ENCODE measurements around the gene GLIS2.

Gene GLIS2

DNA sequence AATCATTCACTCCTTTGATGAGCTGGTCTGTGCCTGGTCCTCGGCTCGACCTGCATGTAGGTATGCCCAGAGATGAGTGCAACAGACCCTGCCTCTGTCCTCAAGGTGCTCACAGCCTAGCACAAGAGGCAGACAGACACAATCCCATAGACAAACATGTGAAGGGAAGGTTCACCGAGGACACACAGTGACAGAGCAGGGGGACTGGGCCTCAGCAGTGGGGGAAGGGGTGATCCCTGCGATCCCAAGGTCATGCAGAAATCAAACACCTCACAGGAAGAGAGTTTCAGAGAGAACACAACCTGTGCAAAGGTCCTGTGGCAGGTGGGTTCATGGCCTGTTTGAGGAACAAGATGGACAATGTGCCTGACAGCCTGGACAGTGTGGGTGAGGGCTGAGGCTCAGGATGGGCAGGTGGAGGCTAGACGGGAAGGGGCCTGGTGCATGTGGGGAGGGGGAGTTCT, 51.6 kb downstream of the GLIS2 start:
- Histone ChIP-seq H3K9ac (ENCODE audit: low read length) (no peak overlapping the region), H3K79me2 (ENCODE audit: control insufficient read depth, insufficient read depth, low read length) (no peaks in the 10 kb centered on the region)
- no CpG with 5 or more reads among the region's 5 CpGs for WGBS (ENCODE audit: extremely low coverage, insufficient coverage, low lambda C conversion rate)

DNA sequence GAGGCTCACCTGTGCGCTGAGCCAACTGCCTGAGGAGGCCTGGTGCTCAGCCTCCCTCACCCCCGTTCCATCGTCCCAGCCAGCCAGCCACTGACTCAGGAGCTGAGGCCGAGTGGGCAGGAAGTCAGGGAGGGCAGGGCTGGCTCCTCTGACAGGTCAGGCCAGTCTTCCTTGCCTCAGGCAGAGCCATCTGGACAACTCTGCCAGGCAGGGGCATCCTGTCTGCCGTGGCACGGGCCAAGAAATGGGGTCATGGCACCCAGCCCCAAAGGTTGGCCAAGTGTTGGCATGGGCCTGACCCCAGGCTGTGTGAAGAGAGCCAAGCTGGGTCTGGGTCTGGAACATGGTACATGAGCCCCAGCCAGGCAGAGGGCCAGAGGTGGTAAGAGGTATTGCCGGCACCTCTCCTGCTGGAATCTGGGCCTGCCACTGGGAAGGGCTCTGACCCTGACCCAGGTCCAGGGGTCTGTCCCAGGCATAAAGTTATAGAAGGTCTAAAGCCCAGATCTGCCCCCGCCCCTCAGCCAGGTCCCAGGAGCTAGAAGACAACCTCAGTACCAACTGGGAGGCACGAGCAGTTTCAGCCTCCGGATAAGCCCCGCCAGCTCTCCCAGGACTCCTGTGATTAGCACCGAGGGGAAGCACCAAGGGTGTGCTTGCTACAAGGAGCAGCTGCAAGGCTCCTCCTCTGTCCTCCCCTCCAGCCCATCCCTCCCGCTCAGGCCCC, 53.3 kb downstream of the GLIS2 start:
- H3K4me2 ChIP-seq (ENCODE audit: low read length): no peak overlapping the region
- H3K79me2 ChIP-seq (ENCODE audit: control insufficient read depth, insufficient read depth, low read length): no peaks in the 10 kb centered on the region
- H3K23ac ChIP-seq (ENCODE audit: low read length): no peak overlapping the region
- H3K4ac ChIP-seq (ENCODE audit: low read depth, low read length): no peak overlapping the region
- no peaks in the 10 kb centered on the region for H3K79me1 ChIP-seq (ENCODE audit: low read length)
- H2BK120ac ChIP-seq (ENCODE audit: low read depth, low read length): no peak overlapping the region
- H2AK5ac ChIP-seq (ENCODE audit: low read length): no peak overlapping the region
- no peak overlapping the region for H3K27ac ChIP-seq (ENCODE audit: low read depth, low read length)
- H2BK5ac ChIP-seq (ENCODE audit: low read length): no peak overlapping the region
- DNase-seq: no peak
- H3K36me3 ChIP-seq (ENCODE audit: control insufficient read depth, insufficient read depth, low read length): no peaks in the 10 kb centered on the region
- H3K56ac ChIP-seq (ENCODE audit: low read length): no peak overlapping the region
- H4K8ac ChIP-seq (ENCODE audit: low read depth, low read length): no peak overlapping the region
- peaks cover 11% of the 10 kb centered on the region for H3K4me1 ChIP-seq (ENCODE audit: control insufficient read depth, low read depth, low read length)
- H2BK15ac ChIP-seq (replicated peaks; ENCODE audit: low read depth): no peak overlapping the region
- H3K18ac ChIP-seq (ENCODE audit: low read length): no peak overlapping the region
- H4K5ac ChIP-seq (ENCODE audit: low read length): no peak overlapping the region
- WGBS (ENCODE audit: extremely low coverage, insufficient coverage, low lambda C conversion rate): no CpG with 5 or more reads among the region's 13 CpGs
- no peak overlapping the region for H3K9ac ChIP-seq (ENCODE audit: low read length)
- no peak overlapping the region for H3K4me3 ChIP-seq (ENCODE audit: low read length)
- H3K27me3 ChIP-seq (ENCODE audit: insufficient read depth, low read length, poor library complexity): no peaks in the 10 kb centered on the region

More for the DNA sequence above, 51.6 kb downstream of the GLIS2 start:
- no peak overlapping the region for H4K5ac ChIP-seq (ENCODE audit: low read length)
- no peak overlapping the region for H3K23ac ChIP-seq (ENCODE audit: low read length)
- H3K4ac ChIP-seq (ENCODE audit: low read depth, low read length): no peak overlapping the region
- no peaks in the 10 kb centered on the region for H3K36me3 ChIP-seq (ENCODE audit: control insufficient read depth, insufficient read depth, low read length)
- no peak overlapping the region for H2BK5ac ChIP-seq (ENCODE audit: low read length)
- H3K4me1 ChIP-seq (ENCODE audit: control insufficient read depth, low read depth, low read length): peaks cover 2% of the 10 kb centered on the region
- H2AK5ac ChIP-seq (ENCODE audit: low read length): no peak overlapping the region
- no peaks in the 10 kb centered on the region for H3K79me1 ChIP-seq (ENCODE audit: low read length)
- no peak overlapping the region for H2BK120ac ChIP-seq (ENCODE audit: low read depth, low read length)
- H3K27ac ChIP-seq (ENCODE audit: low read depth, low read length): no peak overlapping the region
- no peak overlapping the region for H4K8ac ChIP-seq (ENCODE audit: low read depth, low read length)
- no peak overlapping the region for H3K4me2 ChIP-seq (ENCODE audit: low read length)
- no peak overlapping the region for H2BK15ac ChIP-seq (replicated peaks; ENCODE audit: low read depth)
- no peaks in the 10 kb centered on the region for H3K27me3 ChIP-seq (ENCODE audit: insufficient read depth, low read length, poor library complexity)
- no peak overlapping the region for H3K56ac ChIP-seq (ENCODE audit: low read length)
- H3K4me3 ChIP-seq (ENCODE audit: low read length): no peak overlapping the region
- H3K18ac ChIP-seq (ENCODE audit: low read length): no peak overlapping the region
- no peak for DNase-seq

DNA sequence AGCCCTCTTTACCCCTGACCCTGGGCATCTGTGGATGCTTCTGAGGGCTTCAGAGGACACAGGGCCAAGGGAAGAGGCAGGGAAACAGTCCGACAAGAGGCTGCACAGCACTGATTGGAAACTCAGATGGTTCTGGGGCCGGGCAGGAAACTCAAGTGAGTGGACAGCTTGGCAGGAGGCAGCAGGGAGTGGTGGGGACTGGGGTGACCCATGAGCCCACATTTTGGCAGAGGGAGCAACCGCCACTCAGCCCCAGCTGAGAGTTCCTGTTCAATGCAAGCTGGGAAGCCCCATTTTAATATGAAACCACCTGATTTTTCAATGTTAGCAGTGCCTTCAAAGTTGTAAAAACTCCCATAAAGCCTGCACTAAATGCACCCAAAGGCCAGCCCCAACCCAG, 54.3 kb downstream of the GLIS2 start:
- no peak overlapping the region for H3K23ac ChIP-seq (ENCODE audit: low read length)
- no peaks in the 10 kb centered on the region for H3K79me1 ChIP-seq (ENCODE audit: low read length)
- no peaks in the 10 kb centered on the region for H3K79me2 ChIP-seq (ENCODE audit: control insufficient read depth, insufficient read depth, low read length)
- H3K27me3 ChIP-seq (ENCODE audit: insufficient read depth, low read length, poor library complexity): no peaks in the 10 kb centered on the region
- no peak overlapping the region for H4K8ac ChIP-seq (ENCODE audit: low read depth, low read length)
- no peak overlapping the region for H2BK15ac ChIP-seq (replicated peaks; ENCODE audit: low read depth)
- DNase-seq: no peak
- H3K4me3 ChIP-seq (ENCODE audit: low read length): no peak overlapping the region
- no peak overlapping the region for H2AK5ac ChIP-seq (ENCODE audit: low read length)
- no CpG with 5 or more reads among the region's 3 CpGs for WGBS (ENCODE audit: extremely low coverage, insufficient coverage, low lambda C conversion rate)
- H4K5ac ChIP-seq (ENCODE audit: low read length): no peak overlapping the region
- no peak overlapping the region for H3K4ac ChIP-seq (ENCODE audit: low read depth, low read length)
- H2BK120ac ChIP-seq (ENCODE audit: low read depth, low read length): no peak overlapping the region
- H3K4me2 ChIP-seq (ENCODE audit: low read length): no peak overlapping the region
- no peaks in the 10 kb centered on the region for H3K36me3 ChIP-seq (ENCODE audit: control insufficient read depth, insufficient read depth, low read length)
- peaks cover 14% of the 10 kb centered on the region for H3K4me1 ChIP-seq (ENCODE audit: control insufficient read depth, low read depth, low read length)
- no peak overlapping the region for H3K9ac ChIP-seq (ENCODE audit: low read length)
- no peak overlapping the region for H3K18ac ChIP-seq (ENCODE audit: low read length)
- no peak overlapping the region for H2BK5ac ChIP-seq (ENCODE audit: low read length)
- H3K56ac ChIP-seq (ENCODE audit: low read length): no peak overlapping the region
- no peak overlapping the region for H3K27ac ChIP-seq (ENCODE audit: low read depth, low read length)

DNA sequence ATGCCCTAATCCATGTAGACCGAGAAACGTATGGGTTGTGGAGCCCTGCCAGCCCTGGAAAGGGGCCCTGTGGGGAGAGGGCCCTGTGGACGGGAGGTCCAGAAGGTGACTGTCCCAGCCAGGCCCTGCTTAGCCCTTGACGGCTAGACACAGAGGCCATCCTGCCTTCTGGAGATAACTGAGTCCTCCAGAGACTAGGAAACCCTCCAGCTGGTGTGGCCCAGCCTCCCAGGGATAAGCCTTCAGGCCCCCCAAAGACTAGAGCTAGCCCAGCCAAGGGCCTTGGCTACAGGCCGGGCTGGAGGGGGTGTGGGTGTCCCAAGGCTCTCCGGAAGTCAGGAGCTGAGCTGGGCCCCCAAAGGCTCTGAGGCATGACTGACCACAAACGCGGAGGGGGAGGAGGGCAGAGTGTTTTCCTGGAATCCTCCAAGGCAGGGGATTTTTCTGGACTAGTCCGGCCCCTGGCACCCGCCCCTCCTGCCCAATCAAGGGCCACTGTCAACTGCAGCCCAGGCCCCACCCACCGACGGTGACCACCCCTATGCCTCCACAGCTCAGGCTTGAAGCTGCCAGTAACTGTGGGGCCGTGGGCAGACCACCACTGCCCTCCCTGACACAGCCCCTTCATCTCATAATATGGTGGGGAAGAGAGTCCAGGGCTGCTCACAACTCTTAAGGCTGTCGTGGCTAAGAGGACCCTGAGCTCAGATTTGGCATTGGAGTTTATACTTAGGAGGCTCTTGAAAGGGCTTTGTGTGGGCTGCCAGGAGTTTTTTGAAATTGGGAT, 54.9 kb downstream of the GLIS2 start:
- Histone ChIP-seq H3K4me3 (ENCODE audit: low read length) (no peak overlapping the region), H3K4me2 (ENCODE audit: low read length) (no peak overlapping the region), H3K9ac (ENCODE audit: low read length) (no peak overlapping the region), H3K27ac (ENCODE audit: low read depth, low read length) (no peak overlapping the region), H2BK5ac (ENCODE audit: low read length) (no peak overlapping the region), H2BK120ac (ENCODE audit: low read depth, low read length) (no peak overlapping the region), H3K18ac (ENCODE audit: low read length) (no peak overlapping the region), H2BK15ac (replicated peaks; ENCODE audit: low read depth) (no peak overlapping the region), H3K79me2 (ENCODE audit: control insufficient read depth, insufficient read depth, low read length) (no peaks in the 10 kb centered on the region), H3K79me1 (ENCODE audit: low read length) (no peaks in the 10 kb centered on the region), H4K8ac (ENCODE audit: low read depth, low read length) (no peak overlapping the region), H3K56ac (ENCODE audit: low read length) (no peak overlapping the region), H3K4me1 (ENCODE audit: control insufficient read depth, low read depth, low read length) (peaks cover 14% of the 10 kb centered on the region), H3K4ac (ENCODE audit: low read depth, low read length) (no peak overlapping the region), H3K36me3 (ENCODE audit: control insufficient read depth, insufficient read depth, low read length) (no peaks in the 10 kb centered on the region), H4K5ac (ENCODE audit: low read length) (no peak overlapping the region), H3K23ac (ENCODE audit: low read length) (no peak overlapping the region), H3K27me3 (ENCODE audit: insufficient read depth, low read length, poor library complexity) (no peaks in the 10 kb centered on the region), H2AK5ac (ENCODE audit: low read length) (no peak overlapping the region)
- no peak for DNase-seq
- no CpG with 5 or more reads among the region's 14 CpGs for WGBS (ENCODE audit: extremely low coverage, insufficient coverage, low lambda C conversion rate)

DNA sequence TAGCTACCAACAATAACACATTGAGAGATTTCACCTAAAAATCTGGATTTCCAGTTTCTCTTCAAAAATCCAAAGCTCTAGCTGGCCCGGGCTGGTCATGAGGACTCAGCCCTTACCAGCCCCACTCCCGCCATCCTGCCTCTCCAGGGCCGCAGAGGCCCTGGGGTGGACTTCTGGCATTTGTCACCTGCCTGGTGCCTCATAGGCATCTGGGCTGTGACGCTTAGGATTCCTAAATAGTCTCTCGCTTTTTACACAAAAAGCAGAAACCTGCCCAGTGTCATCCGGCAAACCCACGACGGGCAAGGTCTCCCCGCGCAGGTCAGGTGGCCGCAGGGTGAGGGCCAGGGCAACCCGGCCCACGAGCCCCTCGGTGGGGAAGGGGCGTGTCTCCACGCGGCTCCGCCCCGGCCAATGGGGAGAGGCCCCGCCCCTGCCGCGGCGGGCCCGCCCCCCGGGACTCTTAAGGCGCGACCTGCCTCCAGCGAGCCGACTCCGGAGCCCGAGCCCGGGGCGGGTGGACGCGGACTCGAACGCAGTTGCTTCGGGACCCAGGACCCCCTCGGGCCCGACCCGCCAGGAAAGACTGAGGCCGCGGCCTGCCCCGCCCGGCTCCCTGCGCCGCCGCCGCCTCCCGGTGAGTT, 55.6 kb downstream of the GLIS2 start, which contains the start of gene VASN:
TSS of gene VASN (plus strand) at position 492 of the 644 bp plus-strand sequence. CDS start 9,030 bp downstream, outside the sequence.
- no CpG with 5 or more reads among the region's 50 CpGs for WGBS (ENCODE audit: extremely low coverage, insufficient coverage, low lambda C conversion rate)
- DNase-seq: peak; percentile 78

More for the DNA sequence above, 55.6 kb downstream of the GLIS2 start, which contains the start of gene VASN:
- peak within 1 kb of the TSS; percentile 72 for H3K9ac ChIP-seq (ENCODE audit: low read length)
- no peak within 1 kb of the TSS for H2AK5ac ChIP-seq (ENCODE audit: low read length)
- no peak within 1 kb of the TSS for H3K27ac ChIP-seq (ENCODE audit: low read depth, low read length)
- H3K4me2 ChIP-seq (ENCODE audit: low read length): peak within 1 kb of the TSS; percentile 42
- no peak within 1 kb of the TSS for H4K8ac ChIP-seq (ENCODE audit: low read depth, low read length)
- H3K4me3 ChIP-seq (ENCODE audit: low read length): peak within 1 kb of the TSS; percentile 42
- no peaks in the 10 kb centered on the region for H3K36me3 ChIP-seq (ENCODE audit: control insufficient read depth, insufficient read depth, low read length)
- H3K27me3 ChIP-seq (ENCODE audit: insufficient read depth, low read length, poor library complexity): no peaks in the 10 kb centered on the region
- peaks cover 16% of the 10 kb centered on the region for H3K4me1 ChIP-seq (ENCODE audit: control insufficient read depth, low read depth, low read length)
- H2BK120ac ChIP-seq (ENCODE audit: low read depth, low read length): no peak within 1 kb of the TSS
- peak within 1 kb of the TSS; percentile 42 for H3K18ac ChIP-seq (ENCODE audit: low read length)
- no peak within 1 kb of the TSS for H3K4ac ChIP-seq (ENCODE audit: low read depth, low read length)
- peak within 1 kb of the TSS; percentile 69 for H3K56ac ChIP-seq (ENCODE audit: low read length)
- no peaks in the 10 kb centered on the region for H3K79me2 ChIP-seq (ENCODE audit: control insufficient read depth, insufficient read depth, low read length)
- H4K5ac ChIP-seq (ENCODE audit: low read length): no peak within 1 kb of the TSS
- H3K79me1 ChIP-seq (ENCODE audit: low read length): no peaks in the 10 kb centered on the region
- no peak within 1 kb of the TSS for H2BK15ac ChIP-seq (replicated peaks; ENCODE audit: low read depth)
- H3K23ac ChIP-seq (ENCODE audit: low read length): peak within 1 kb of the TSS; percentile 74
- H2BK5ac ChIP-seq (ENCODE audit: low read length): no peak within 1 kb of the TSS

Measured in mesendoderm (in vitro differentiated cells).